Stimulated activated CD4-positive, alpha-beta T cell treated with anti-CD3 and anti-CD28 coated beads, Interleukin-2, amount 100 ng/mL, for 24 hours (primary cell): Measurements from ENCODE around the gene IMPG2.

Experiments used
- DNase-seq, 2 donors: peaks; one replicate each; pipeline ENCODE4 v3.0.0-alpha.2; 2020

The IMPG2 gene

DNA sequence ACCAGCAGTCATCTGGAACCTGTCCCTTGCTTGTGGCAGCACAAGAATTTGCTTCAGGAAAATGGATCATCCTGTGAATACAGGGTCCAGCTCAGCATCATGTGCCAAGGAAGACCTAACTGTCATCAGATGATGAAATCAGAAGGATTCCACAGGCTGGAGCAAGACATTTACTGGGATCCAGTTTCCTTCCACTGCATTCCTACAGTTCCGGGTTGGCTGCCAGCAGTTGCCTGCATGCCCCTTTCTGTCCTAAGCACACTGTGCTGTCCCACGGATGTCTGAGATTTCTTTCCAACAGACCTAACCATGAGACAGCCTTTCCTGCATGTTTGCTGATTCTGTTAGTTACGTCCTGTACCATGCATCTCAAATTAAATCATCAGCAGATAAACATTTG is 140.7 kb downstream of the IMPG2 start:
- no peak for DNase-seq

DNA sequence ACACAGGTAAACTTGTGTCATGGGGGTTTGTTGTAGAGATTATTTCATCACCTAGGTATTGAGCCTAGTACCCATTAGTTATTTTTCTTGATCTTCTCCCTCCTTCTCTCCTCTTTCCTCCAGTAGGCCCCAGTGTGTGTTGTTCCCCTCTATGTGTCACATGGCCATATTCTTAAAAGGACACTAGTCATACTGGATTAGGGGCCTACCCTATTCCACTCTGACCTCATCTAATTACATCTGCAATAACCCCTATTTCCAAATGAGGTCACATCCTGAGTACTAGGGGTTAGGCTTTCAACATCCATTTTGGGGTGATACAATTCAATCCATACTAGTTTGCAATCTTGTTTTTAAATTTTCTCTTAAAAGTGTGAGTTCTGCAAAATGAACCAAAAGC is 142.8 kb downstream of the IMPG2 start:
- no peak for DNase-seq
